Neural progenitor cell (in vitro differentiated cells): ENCODE measurements around the gene IL2RG.

Source experiments
- EZH2 ChIP-seq: fragments of 200-600 bp; sonication (generic); IDR thresholded peaks from 2 replicates; pipeline ENCODE4 v1.6.1; 2017; ENCODE audit warnings: antibody characterized with exemption, mild to moderate bottlenecking, moderate library complexity
- EZH2phosphoT487 ChIP-seq: fragments of 200-600 bp; sonication (generic); IDR thresholded peaks from 2 replicates; pipeline ENCODE4 v1.6.1; 2017; ENCODE audit warnings: antibody characterized with exemption
- TF ChIP-seq, protein P1 (sequence below): fragments of 200-600 bp; sonication (generic); IDR thresholded peaks from 2 replicates; pipeline ENCODE4 v1.5.1; 2017; ENCODE audit warnings: antibody characterized with exemption, mild to moderate bottlenecking

DNA sequence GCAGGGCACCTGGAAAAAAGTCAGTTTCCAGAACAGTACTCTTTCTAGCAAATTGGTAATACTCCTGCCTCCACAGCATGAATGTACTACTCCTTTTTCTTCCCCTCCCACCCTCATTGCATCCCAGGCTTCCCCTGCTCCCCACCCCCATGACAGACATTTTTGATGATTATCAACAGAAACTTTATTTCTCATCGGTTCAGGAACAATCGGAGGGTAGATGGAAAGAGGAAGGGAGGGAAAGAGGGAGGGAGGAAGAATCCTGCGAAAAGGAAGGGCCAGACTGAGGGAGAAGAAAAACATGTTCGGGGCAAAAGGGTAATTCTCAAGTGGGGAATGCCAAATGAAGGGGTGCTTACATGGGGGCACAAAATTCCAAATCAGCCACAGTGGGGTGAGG is 4.1 kb downstream of the IL2RG start:
- TF ChIP-seq, protein P1, sequence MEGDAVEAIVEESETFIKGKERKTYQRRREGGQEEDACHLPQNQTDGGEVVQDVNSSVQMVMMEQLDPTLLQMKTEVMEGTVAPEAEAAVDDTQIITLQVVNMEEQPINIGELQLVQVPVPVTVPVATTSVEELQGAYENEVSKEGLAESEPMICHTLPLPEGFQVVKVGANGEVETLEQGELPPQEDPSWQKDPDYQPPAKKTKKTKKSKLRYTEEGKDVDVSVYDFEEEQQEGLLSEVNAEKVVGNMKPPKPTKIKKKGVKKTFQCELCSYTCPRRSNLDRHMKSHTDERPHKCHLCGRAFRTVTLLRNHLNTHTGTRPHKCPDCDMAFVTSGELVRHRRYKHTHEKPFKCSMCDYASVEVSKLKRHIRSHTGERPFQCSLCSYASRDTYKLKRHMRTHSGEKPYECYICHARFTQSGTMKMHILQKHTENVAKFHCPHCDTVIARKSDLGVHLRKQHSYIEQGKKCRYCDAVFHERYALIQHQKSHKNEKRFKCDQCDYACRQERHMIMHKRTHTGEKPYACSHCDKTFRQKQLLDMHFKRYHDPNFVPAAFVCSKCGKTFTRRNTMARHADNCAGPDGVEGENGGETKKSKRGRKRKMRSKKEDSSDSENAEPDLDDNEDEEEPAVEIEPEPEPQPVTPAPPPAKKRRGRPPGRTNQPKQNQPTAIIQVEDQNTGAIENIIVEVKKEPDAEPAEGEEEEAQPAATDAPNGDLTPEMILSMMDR: no peak
- no peak for TF ChIP-seq EZH2
- TF ChIP-seq EZH2phosphoT487: no peak
